ENCODE results near the gene RNASE11.
"Not testable (repeated sequence)": the region's sequence is repeated elsewhere in the genome, so short reads cannot be mapped to it uniquely, and the experiment has no call there.

Gene RNASE11

DNA sequence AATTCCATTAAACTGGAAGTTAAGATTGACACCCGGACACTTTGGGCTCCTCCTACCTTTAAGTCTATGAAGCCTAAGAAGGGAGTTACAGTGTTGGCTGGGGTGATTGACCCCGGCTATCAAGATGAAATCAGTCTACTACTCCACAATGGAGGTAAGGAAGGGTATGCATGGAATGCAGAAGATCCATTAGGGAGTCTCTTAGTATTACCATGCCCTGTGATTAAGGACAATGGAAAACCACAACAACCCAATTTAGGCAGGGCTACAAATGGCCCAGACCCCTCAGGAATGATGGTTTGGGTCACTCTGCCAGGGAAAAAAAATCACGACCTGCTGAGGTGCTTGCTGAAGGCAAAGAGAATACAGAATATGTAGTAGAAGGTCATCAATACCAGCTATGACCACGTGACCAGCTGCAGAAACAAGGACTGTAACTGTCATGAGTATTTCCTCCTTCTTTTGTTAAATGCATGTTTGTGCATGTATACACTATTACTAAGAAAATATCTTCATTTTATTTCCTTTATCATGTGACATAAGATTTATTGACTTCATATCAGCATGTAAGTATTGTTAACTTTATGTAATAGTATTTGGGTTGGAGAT, 15.3 kb downstream of the RNASE11 start:
- not testable (repeated sequence) for DNase-seq; H3K27me3 Mint-ChIP-seq; H3K36me3 Mint-ChIP-seq (ENCODE audit: low read depth); H3K4me1 Mint-ChIP-seq (ENCODE audit: low read depth); H3K27ac Mint-ChIP-seq; H3K9me3 Mint-ChIP-seq; H3K4me3 Mint-ChIP-seq

DNA sequence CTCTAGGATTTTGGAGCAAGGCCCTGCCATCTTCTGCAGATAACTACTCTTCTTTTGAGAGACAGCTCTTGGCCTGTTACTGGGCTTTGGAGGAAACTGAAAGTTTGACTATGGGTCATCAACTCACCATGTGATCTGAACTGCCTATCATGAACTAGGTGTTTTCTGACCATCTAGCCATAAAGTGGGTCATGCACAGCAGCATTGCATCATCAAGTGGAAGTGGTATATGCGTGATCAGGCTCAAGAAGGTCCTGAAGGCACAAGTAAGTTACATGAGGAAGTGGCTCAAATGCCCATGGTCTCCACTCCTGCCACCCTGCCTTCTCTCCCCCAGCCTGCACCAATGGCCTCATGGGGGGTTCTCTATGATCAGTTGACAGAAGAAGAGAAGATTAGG, 17.1 kb downstream of the RNASE11 start:
- not testable (repeated sequence) for H3K9me3 Mint-ChIP-seq; H3K36me3 Mint-ChIP-seq (ENCODE audit: low read depth); H3K4me3 Mint-ChIP-seq; H3K27me3 Mint-ChIP-seq; DNase-seq; H3K27ac Mint-ChIP-seq
- H3K4me1 Mint-ChIP-seq (ENCODE audit: low read depth) = peaks cover 11% of the 10 kb centered on the region

DNA sequence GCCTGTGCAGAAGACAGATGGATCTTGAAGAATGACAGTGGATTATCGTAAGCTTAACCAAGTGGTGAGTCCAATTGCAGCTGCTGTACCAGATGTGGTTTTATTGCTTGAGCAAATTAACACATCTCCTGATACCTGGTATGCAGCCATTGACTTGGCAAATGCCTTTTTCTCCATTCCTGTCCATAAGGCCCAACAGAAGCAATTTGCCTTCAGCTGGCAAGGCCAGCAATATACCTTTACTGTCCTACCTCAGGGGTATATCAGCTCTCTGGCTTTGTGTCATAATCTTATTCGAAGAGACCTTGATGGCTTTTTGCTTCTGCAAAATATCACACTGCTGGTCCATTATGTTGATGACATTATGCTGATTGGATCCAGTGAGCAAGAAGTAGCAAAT, 17.9 kb downstream of the RNASE11 start:
- not testable (repeated sequence) for H3K4me3 Mint-ChIP-seq; H3K27ac Mint-ChIP-seq; H3K27me3 Mint-ChIP-seq; DNase-seq; H3K36me3 Mint-ChIP-seq (ENCODE audit: low read depth); H3K9me3 Mint-ChIP-seq
- peaks cover 11% of the 10 kb centered on the region for H3K4me1 Mint-ChIP-seq (ENCODE audit: low read depth)

DNA sequence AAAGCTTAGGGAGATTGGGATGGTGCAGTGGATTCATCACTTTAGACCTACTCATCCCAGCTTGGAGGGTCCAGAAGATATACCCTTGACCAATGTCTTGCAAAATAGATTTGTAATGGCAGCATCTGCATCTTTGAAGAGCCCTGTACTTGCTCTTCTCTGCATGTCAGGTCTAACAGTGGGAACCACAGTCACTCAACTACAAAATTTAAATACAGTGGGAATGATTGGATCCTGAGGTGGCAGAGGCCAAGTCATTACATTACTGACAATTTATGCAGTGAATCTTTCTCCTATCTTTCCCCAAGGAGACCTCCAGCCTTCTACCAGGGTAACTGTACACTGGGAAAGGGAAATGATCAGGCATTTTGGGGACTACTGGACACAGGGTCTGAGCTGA, 18.7 kb downstream of the RNASE11 start:
- peaks cover 6% of the 10 kb centered on the region for H3K9me3 Mint-ChIP-seq
- no peaks in the 10 kb centered on the region for H3K27me3 Mint-ChIP-seq
- H3K4me1 Mint-ChIP-seq (ENCODE audit: low read depth) = peaks cover 11% of the 10 kb centered on the region

DNA sequence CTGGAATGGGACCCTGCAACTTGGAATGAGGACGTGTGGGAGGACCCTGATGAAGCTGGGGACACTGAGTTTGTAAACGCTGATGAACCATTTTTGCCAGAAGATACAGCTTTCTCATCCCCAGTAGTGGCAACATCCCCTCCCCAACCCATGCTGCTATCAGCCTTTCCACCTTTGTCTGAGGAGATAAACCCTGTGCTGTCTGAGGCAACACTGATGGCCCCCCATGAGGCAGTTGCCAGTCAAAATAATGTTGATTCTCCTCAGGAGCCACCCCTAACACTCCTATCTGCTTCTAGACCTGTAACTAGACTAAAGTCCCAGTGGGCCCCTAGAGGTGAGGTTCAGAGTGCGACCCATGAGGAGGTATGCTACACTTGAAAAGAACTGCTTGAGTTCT, 19.4 kb downstream of the RNASE11 start:
- Mint-ChIP-seq H3K36me3 (ENCODE audit: low read depth) (no peaks in the 10 kb centered on the region), H3K27ac (no peak overlapping the region), H3K27me3 (no peaks in the 10 kb centered on the region), H3K4me1 (ENCODE audit: low read depth) (peaks cover 11% of the 10 kb centered on the region), H3K4me3 (no peak overlapping the region), H3K9me3 (peaks cover 6% of the 10 kb centered on the region)
- DNase-seq = no peak

More for the DNA sequence above, 18.7 kb downstream of the RNASE11 start:
- H3K4me3 Mint-ChIP-seq = no peak overlapping the region
- H3K27ac Mint-ChIP-seq = no peak overlapping the region
- DNase-seq = no peak
- H3K36me3 Mint-ChIP-seq (ENCODE audit: low read depth) = no peaks in the 10 kb centered on the region

DNA sequence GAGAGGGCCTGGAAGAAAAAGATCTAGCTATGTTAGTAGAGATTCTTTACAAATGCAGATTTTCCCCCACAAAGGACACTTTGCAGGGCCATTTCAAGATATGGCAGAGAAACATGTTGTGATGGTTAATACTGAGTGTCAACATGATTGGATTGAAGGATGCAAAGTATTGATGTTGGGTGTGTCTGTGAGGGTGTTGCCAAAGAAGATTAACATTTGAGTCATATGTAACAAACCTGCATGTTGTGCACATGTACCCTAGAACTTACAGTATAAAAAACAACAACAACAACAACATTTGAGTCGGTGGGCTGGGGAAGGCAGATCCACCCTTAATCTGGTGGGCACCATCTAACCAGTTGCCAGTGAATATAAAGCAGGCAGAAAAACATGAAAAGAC, 20.6 kb downstream of the RNASE11 start:
- not testable (repeated sequence) for H3K27me3 Mint-ChIP-seq; H3K27ac Mint-ChIP-seq; DNase-seq; H3K4me3 Mint-ChIP-seq; H3K9me3 Mint-ChIP-seq; H3K36me3 Mint-ChIP-seq (ENCODE audit: low read depth)
- peaks cover 11% of the 10 kb centered on the region for H3K4me1 Mint-ChIP-seq (ENCODE audit: low read depth)

DNA sequence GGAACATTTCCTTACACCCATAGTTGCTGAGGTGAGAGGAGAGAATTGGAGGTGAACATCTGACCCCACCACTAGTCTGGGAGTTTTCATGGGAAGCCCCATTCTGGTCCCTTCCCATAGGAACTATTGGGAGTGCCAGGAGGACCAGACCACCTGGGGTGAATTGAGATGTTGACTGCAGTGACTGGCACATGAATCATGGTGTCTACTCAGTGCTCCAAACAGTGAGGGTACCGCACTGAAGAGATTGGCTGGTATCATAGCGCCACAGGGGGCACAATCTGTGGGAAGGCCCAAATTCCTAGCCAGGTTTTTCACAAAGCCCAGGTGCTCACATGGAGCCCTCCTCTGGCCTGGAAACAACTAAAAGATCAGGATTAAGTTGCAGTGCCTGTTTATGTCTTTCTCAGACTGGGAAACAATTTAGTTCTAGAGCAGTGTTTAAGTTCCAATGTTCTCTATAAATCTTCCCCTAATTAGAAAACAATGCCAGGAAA, 23.3 kb downstream of the RNASE11 start:
- DNase-seq = no peak
- Mint-ChIP-seq H3K4me3 (no peak overlapping the region), H3K4me1 (ENCODE audit: low read depth) (peaks cover 11% of the 10 kb centered on the region), H3K36me3 (ENCODE audit: low read depth) (no peaks in the 10 kb centered on the region), H3K27ac (no peak overlapping the region), H3K27me3 (no peaks in the 10 kb centered on the region), H3K9me3 (peaks cover 6% of the 10 kb centered on the region)

DNA sequence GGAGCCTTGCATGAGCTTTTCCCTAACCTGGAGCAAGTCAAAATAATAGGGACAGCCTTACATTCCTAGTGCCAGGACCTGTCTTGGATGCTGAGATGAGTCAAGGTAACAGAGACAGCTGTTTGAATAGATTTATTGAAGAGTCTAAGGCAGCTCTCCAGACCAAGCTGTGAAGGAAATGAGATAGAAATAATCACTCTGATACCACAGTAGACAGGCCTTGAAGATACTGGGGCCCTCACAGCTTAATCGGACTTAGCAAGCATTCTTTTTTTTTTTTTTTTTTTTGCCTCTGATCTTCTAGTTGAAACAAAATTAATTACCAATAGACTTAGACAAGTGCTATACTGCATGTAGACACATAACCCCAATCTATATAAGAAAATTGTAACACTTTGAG, 23.8 kb downstream of the RNASE11 start:
- Mint-ChIP-seq H3K27ac (no peak overlapping the region), H3K4me3 (no peak overlapping the region), H3K36me3 (ENCODE audit: low read depth) (no peaks in the 10 kb centered on the region), H3K27me3 (no peaks in the 10 kb centered on the region), H3K9me3 (peaks cover 5% of the 10 kb centered on the region), H3K4me1 (ENCODE audit: low read depth) (peaks cover 11% of the 10 kb centered on the region)
- DNase-seq = no peak

DNA sequence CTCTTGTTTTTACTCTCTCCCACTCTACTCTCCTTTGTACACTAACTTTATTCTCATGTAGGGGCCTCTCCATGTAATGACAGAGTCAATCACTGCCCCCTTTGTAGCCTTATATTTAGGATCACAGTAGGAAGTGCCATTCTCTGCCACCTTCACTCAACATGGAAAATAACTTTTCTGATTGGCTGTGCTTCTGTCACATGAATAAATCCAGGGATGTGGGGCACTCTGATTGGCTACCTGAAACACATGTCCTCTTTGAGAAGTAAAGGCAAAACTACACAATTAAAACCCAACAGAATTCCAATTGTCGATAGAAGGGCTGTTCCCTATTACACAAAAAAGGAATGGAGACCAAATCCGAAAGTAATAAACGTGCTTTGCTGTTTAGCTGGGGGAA, 26.8 kb downstream of the RNASE11 start, which contains the start of gene RNASE9:
Gene RNASE9 (minus strand): TSS at position 87 of the 400 bp plus-strand sequence.
- Mint-ChIP-seq H3K36me3 (ENCODE audit: low read depth) (no peaks in the 10 kb centered on the region), H3K27ac (no peak within 1 kb of the TSS), H3K27me3 (no peaks in the 10 kb centered on the region), H3K4me1 (ENCODE audit: low read depth) (no peaks in the 10 kb centered on the region), H3K4me3 (no peak within 1 kb of the TSS), H3K9me3 (no peaks in the 10 kb centered on the region)
- no peak for DNase-seq

DNA sequence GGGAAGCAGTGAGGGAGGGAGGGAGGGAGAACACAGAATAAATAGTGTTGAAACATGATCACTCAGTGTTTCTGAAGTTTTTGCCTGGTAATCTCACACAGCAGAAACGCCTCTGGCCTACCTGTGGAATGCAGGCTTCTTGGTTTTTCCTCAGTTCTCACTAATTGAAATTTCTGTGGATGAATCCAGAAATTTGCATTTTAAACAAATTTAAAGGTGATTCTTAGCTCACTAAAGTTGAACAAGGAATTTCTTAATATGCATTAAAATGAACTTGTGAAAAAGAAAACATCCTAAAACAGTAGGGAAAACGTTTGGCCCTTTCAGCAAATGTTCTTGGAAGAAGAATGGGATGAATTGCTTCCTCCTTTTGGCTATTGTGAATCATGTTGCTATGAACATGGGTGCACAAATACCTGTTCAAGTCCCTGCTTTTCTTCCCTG, 28.3 kb downstream of the RNASE11 start:
- no peak for DNase-seq
- Mint-ChIP-seq H3K4me1 (ENCODE audit: low read depth) (no peaks in the 10 kb centered on the region), H3K4me3 (no peak overlapping the region), H3K27me3 (no peaks in the 10 kb centered on the region), H3K9me3 (no peaks in the 10 kb centered on the region), H3K36me3 (ENCODE audit: low read depth) (no peaks in the 10 kb centered on the region), H3K27ac (no peak overlapping the region)

DNA sequence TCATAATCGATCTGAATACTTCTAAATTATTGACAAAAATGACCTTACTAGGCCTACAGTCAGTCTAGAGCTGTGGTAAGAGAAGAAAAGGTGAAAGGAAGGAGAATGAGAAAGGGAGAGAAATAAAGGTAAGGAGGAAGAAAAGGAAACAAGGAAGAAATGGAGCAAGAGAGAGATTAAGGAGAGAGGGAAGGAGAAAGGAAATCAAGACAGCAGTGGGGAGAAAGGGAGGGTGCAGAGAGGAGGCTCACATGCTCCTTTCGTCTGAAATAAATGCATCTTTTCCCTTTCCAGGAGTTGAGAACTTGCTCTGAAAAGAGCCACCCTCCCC, 30.6 kb downstream of the RNASE11 start:
- no peak for DNase-seq
- Mint-ChIP-seq H3K27me3 (no peaks in the 10 kb centered on the region), H3K4me3 (no peak overlapping the region), H3K27ac (no peak overlapping the region), H3K4me1 (ENCODE audit: low read depth) (no peaks in the 10 kb centered on the region), H3K9me3 (no peaks in the 10 kb centered on the region), H3K36me3 (ENCODE audit: low read depth) (no peaks in the 10 kb centered on the region)

DNA sequence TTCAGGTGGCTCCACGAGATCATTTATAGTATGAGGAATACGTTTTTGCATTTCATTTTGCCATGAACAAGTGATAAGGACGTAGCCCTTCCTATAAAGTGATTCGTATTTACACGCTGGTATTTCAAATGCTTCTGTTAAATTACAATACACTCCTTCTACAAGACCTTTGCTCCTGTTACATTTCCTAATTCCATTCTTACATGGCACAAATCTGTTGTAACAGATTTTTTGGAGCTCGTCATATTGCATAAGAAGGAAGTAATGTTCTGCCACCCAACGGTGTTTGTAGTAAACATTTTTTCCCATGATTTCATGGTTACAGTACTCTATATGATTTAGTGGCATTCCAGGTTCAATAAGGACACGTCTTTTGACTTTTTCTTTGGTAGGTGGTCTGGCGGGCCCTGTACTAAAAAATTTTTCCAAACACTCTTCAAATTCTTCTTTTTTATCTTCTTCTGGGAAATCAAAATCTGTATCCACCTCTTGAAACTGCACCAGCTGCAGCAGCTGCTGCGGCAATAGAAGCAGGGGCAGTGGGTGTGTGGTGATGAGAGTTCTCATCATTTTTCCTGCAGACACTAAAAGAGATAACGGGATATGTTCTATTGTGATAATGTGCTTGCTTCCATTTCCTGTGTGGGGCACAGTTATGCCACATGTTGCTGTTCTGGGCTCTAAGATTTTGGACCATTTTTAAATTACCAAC, 31.1 kb downstream of the RNASE11 start:
- H3K9me3 Mint-ChIP-seq = no peaks in the 10 kb centered on the region
- no peaks in the 10 kb centered on the region for H3K4me1 Mint-ChIP-seq (ENCODE audit: low read depth)
- no peak overlapping the region for H3K27ac Mint-ChIP-seq
- H3K4me3 Mint-ChIP-seq = no peak overlapping the region
- DNase-seq = no peak
- no peaks in the 10 kb centered on the region for H3K36me3 Mint-ChIP-seq (ENCODE audit: low read depth)
- H3K27me3 Mint-ChIP-seq = no peaks in the 10 kb centered on the region

DNA sequence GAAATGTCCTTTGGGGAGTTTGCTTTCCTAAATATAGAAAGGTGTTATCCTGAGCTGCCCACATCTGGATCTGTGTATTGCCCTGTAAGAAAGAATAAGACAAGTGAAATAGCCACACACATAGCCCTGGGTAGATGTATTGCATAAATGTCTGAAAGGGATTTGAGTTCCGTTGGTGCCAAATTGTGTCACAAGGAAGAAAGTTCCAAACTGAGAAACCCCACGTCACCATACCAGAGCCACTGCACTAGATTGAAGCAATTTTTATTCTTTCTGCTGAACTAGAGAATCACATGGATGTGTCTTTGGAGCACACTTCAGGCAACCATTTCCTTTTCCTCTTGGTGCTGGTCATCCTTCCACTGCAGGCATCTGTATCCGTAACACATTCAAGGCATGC, 32.0 kb downstream of the RNASE11 start:
- Mint-ChIP-seq H3K4me3 (no peak overlapping the region), H3K9me3 (no peaks in the 10 kb centered on the region)

DNA sequence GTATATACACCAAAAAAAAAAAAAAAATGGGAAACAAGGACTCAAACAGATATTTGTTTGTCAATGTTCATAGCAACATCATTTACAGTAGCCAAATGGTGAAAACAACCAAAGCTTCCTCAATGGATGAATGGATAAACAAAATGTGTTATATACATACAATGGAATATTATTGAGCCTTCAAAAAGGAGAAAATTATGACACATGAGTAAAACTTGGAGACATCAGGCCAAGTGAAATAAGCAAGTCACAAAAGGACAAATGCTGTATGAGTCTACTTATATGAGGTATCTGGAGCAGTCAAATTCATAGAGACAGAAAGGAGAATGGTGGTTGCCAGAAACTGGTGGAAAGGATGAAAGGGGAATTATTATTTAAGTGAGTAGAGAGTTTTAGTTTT, 34.8 kb downstream of the RNASE11 start:
- Mint-ChIP-seq H3K4me1 (ENCODE audit: low read depth) (no peaks in the 10 kb centered on the region), H3K27ac (no peak overlapping the region), H3K27me3 (peaks cover 2% of the 10 kb centered on the region), H3K36me3 (ENCODE audit: low read depth) (no peaks in the 10 kb centered on the region), H3K9me3 (no peaks in the 10 kb centered on the region), H3K4me3 (no peak overlapping the region)
- DNase-seq = no peak

More for the DNA sequence above, 32.0 kb downstream of the RNASE11 start:
- no peak for DNase-seq
- Mint-ChIP-seq H3K36me3 (ENCODE audit: low read depth) (no peaks in the 10 kb centered on the region), H3K4me1 (ENCODE audit: low read depth) (no peaks in the 10 kb centered on the region), H3K27ac (no peak overlapping the region), H3K27me3 (no peaks in the 10 kb centered on the region)

DNA sequence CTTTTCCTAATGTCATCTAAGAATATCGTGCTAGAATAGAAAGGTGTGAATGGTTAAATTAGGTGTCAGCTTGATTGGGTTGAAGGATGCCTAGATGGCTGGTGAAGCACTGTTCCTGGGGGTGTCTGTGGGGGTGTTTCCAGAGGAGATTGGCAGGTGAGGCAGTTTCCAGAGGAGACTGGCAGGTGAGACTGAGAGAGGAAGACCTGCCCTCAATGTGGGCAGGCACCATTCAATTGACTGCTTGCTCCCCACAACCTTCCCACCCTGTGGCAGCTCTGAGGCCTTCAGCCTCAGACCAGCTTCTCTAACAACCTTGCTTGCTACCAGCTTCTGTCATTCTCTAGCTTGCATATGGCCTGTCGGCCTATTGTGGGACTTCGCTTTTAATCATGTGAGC, 36.2 kb downstream of the RNASE11 start:
- H3K27me3 Mint-ChIP-seq = peaks cover 2% of the 10 kb centered on the region
- H3K36me3 Mint-ChIP-seq (ENCODE audit: low read depth) = no peaks in the 10 kb centered on the region
- H3K4me1 Mint-ChIP-seq (ENCODE audit: low read depth) = no peaks in the 10 kb centered on the region
- H3K4me3 Mint-ChIP-seq = no peak overlapping the region
- DNase-seq = no peak
- H3K27ac Mint-ChIP-seq = no peak overlapping the region
- H3K9me3 Mint-ChIP-seq = no peaks in the 10 kb centered on the region

All from activated T-cell treated with anti-CD3 and anti-CD28 coated beads, Interleukin-2, amount 50 U/mL, for 24 hours (primary cell).